ENCODE measurements around the gene ZSCAN5B.
"Not testable (repeated sequence)": the region's sequence is repeated elsewhere in the genome, so short reads cannot be mapped to it uniquely, and the experiment has no call there.

The ZSCAN5B gene

GRCh38 chr19:56197646-56198045, at the start of gene ZSCAN5B:
Gene ZSCAN5B (minus strand): TSS chr19:56197783. CDS start chr19:56193052, 4,731 bp downstream.
- DNase-seq (ENCODE audit: low read depth); H3K4me3 ChIP-seq (ENCODE audit: low read depth, low read length): not testable (repeated sequence)

GRCh38 chr19:56245764-56246163, 48.2 kb upstream of the ZSCAN5B start:
- not testable (repeated sequence) for H3K4me3 ChIP-seq (ENCODE audit: low read depth, low read length); DNase-seq (ENCODE audit: low read depth)

- DNase-seq (ENCODE audit: low read depth): no peak
- no peak for TF ChIP-seq CTCF (IDR thresholded peaks at IDR 0.05; ENCODE audit: insufficient read depth, low read depth, low read length, missing control alignments)
- H3K4me3 ChIP-seq (ENCODE audit: low read depth, low read length): no peak overlapping the region
These were observed 47.6 kb upstream of the ZSCAN5B start for GRCh38 chr19:56245121-56245740.

- no peak for TF ChIP-seq CTCF (IDR thresholded peaks at IDR 0.05; ENCODE audit: insufficient read depth, low read depth, low read length, missing control alignments)
These were observed 25.9 kb upstream of the ZSCAN5B start for GRCh38 chr19:56223481-56223880.

GRCh38 chr19:56222901-56223300, 25.3 kb upstream of the ZSCAN5B start:
- no peak overlapping the region for H3K4me3 ChIP-seq (ENCODE audit: low read depth, low read length)
- TF ChIP-seq CTCF (IDR thresholded peaks at IDR 0.05; ENCODE audit: insufficient read depth, low read depth, low read length, missing control alignments): no peak
- DNase-seq (ENCODE audit: low read depth): no peak

More at GRCh38 chr19:56223481-56223880, 25.9 kb upstream of the ZSCAN5B start:
- no peak overlapping the region for H3K4me3 ChIP-seq (ENCODE audit: low read depth, low read length)
- DNase-seq (ENCODE audit: low read depth): no peak

GRCh38 chr19:56221851-56222250, 24.3 kb upstream of the ZSCAN5B start:
- H3K4me3 ChIP-seq (ENCODE audit: low read depth, low read length): no peak overlapping the region
- no peak for TF ChIP-seq CTCF (IDR thresholded peaks at IDR 0.05; ENCODE audit: insufficient read depth, low read depth, low read length, missing control alignments)
- DNase-seq (ENCODE audit: low read depth): no peak

- H3K4me3 ChIP-seq (ENCODE audit: low read depth, low read length); DNase-seq (ENCODE audit: low read depth): not testable (repeated sequence)
These were observed 23.9 kb upstream of the ZSCAN5B start for GRCh38 chr19:56221442-56221841.

- TF ChIP-seq CTCF (IDR thresholded peaks at IDR 0.05; ENCODE audit: insufficient read depth, low read depth, low read length, missing control alignments): no peak
- no peak overlapping the region for H3K4me3 ChIP-seq (ENCODE audit: low read depth, low read length)
- DNase-seq (ENCODE audit: low read depth): no peak
These were observed 21.4 kb upstream of the ZSCAN5B start for GRCh38 chr19:56218961-56219360.
